Measurements from ENCODE around the gene PLAGL1.

PLAGL1 gene

DNA sequence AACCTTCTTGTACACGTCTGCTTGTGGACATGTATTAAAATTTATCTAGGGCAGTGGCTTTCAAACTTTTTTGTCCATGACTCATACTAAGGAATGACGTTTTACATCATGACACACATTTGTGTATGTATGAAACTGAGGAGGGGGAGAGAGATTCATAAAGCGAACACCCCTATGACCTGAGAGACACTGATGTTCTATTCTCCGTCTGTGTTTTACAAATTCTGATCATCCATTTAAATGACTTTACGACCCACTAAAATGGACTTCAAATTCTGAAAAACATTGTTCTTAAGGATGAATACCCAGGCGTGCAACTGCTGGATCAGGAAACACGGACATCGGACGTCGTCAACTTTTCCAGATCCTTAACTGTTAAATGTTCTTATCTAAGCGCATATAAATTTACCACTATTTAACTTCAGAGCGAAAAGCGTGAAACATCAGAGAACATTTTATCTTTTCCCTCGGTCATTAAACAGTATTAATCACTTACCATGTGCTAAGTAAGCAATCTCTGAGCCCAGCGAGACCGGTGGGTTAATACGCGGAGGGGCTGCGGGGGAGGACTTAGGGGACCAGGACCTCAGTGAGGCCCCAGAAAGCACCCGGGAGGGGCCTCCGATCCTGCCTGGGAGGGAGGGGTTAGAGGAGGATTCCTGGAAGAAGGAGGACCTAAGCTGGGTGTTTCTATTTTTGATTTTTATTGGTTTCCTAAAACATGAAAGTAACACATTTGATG is 1.2 kb downstream of the PLAGL1 start:
- Histone ChIP-seq H3K27ac (ENCODE audit: low read length) (no peak overlapping the region), H3K27me3 (ENCODE audit: control insufficient read depth, insufficient read depth, low read length) (peaks cover 48% of the 10 kb centered on the region), H3K36me3 (ENCODE audit: control insufficient read depth, low read depth, low read length) (no peaks in the 10 kb centered on the region), H3K4me1 (ENCODE audit: control insufficient read depth, low read depth, low read length) (peaks cover 3% of the 10 kb centered on the region), H3K4me3 (ENCODE audit: low read length) (peak overlapping the region; percentile 49), H3K9me3 (ENCODE audit: control insufficient read depth, low read depth, low read length) (peaks cover 8% of the 10 kb centered on the region), H3K9ac (ENCODE audit: low read length) (peak overlapping the region; percentile 17)

DNA sequence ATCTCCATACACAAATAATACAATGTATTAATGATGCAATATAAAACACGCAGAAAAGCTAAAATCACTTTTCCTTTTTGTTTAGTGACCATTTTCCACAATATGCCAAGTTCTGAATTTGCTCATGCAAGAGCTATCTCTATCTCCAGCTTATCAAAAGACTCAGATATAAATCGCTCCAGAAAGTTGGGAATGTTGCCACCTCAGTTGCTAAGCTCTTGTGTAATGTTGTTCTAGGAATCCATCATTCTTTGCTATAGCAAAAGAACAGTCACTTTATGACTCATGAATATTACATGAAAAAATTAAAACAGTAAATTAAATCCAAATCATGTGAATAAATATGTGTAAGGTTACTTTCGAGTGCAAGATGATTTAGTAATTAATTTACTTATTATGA is 8.7 kb downstream of the PLAGL1 start:
- Histone ChIP-seq H3K4me3 (ENCODE audit: low read length) (no peak overlapping the region), H3K9ac (ENCODE audit: low read length) (no peak overlapping the region), H3K9me3 (ENCODE audit: control insufficient read depth, low read depth, low read length) (peaks cover 8% of the 10 kb centered on the region), H3K4me1 (ENCODE audit: control insufficient read depth, low read depth, low read length) (no peaks in the 10 kb centered on the region), H3K27ac (ENCODE audit: low read length) (no peak overlapping the region), H3K36me3 (ENCODE audit: control insufficient read depth, low read depth, low read length) (no peaks in the 10 kb centered on the region), H3K27me3 (ENCODE audit: control insufficient read depth, insufficient read depth, low read length) (no peaks in the 10 kb centered on the region)

DNA sequence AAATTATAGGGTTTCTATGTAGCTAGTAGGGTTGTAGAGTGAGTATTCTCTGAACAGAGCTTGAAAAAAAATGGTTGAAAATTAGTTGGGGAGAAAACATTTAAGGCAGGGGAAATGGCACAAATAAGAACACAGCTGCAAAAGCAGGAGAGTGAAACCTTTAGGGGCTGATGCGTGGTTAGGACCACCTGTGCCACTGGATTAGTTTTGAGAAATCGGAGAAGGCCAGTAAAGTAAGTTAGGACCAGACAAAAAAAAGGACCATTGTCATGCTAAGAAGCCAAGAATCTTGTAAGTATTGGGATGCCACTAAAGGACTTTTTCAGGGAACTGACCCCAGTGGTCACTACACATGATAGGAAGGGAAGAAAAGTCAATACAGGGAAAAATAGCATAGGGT is 9.4 kb downstream of the PLAGL1 start:
- no peaks in the 10 kb centered on the region for H3K36me3 ChIP-seq (ENCODE audit: control insufficient read depth, low read depth, low read length)
- H3K4me3 ChIP-seq (ENCODE audit: low read length), result no peak overlapping the region
- H3K27me3 ChIP-seq (ENCODE audit: control insufficient read depth, insufficient read depth, low read length), result no peaks in the 10 kb centered on the region
- H3K9me3 ChIP-seq (ENCODE audit: control insufficient read depth, low read depth, low read length), result peaks cover 8% of the 10 kb centered on the region
- no peak overlapping the region for H3K27ac ChIP-seq (ENCODE audit: low read length)
- peaks cover 1% of the 10 kb centered on the region for H3K4me1 ChIP-seq (ENCODE audit: control insufficient read depth, low read depth, low read length)
- no peak overlapping the region for H3K9ac ChIP-seq (ENCODE audit: low read length)

DNA sequence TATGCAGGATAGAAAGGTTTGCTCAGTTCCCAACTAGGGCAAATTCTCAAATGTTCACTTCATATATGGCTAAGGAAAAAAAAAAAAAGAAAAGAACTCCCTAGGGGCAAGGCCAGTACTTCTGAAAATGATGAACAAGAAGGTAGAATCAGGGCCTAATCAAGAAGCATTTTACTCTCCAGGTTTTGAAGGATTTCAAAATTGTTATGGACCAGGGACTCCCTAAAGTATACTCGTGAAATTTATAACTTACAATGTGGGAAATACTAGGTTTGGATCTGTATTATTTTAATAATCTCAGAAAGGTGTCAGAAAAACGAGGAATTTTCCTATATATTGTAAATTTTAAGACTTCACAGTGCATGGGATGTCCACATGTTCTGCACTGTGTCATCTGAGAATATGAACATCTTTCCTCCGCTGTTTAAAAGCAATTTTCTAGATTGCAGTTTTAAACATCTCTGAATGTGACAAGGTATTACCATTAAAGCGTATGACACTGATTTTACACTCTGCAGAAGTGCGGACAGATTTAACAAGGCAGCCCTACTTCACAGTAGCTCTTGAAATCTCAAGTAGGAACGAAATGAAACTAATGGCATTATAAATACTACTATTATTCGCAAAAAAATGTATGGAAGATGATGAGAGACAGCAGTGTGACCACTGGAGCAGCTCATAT is 14.0 kb downstream of the PLAGL1 start:
- Histone ChIP-seq H3K9ac (ENCODE audit: low read length) (no peak overlapping the region), H3K27ac (ENCODE audit: low read length) (no peak overlapping the region), H3K4me1 (ENCODE audit: control insufficient read depth, low read depth, low read length) (peaks cover 4% of the 10 kb centered on the region), H3K4me3 (ENCODE audit: low read length) (no peak overlapping the region), H3K36me3 (ENCODE audit: control insufficient read depth, low read depth, low read length) (no peaks in the 10 kb centered on the region), H3K27me3 (ENCODE audit: control insufficient read depth, insufficient read depth, low read length) (no peaks in the 10 kb centered on the region), H3K9me3 (ENCODE audit: control insufficient read depth, low read depth, low read length) (no peaks in the 10 kb centered on the region)

DNA sequence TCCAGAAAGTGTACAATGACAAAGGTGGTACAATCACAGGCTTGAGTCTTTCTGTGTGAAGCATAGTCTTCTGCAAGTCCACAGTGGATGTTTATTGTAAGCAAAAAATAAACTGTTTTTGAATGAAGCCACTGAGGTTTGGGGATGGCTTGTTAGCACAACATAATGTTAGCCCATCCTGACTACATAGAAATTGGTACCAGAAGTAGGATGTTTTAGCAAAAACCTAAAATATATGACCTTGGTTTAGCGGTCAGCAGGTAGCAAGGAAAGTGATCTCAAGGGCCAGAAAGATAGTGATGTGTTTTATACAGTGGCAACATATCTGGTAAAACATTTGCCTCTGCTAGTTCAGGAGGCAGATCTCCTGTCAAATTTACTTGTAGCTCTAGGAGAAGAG is 15.8 kb downstream of the PLAGL1 start:
- H3K4me1 ChIP-seq (ENCODE audit: control insufficient read depth, low read depth, low read length), result peaks cover 4% of the 10 kb centered on the region
- no peak overlapping the region for H3K9ac ChIP-seq (ENCODE audit: low read length)
- no peaks in the 10 kb centered on the region for H3K9me3 ChIP-seq (ENCODE audit: control insufficient read depth, low read depth, low read length)
- H3K27ac ChIP-seq (ENCODE audit: low read length), result no peak overlapping the region
- H3K4me3 ChIP-seq (ENCODE audit: low read length), result no peak overlapping the region
- H3K36me3 ChIP-seq (ENCODE audit: control insufficient read depth, low read depth, low read length), result no peaks in the 10 kb centered on the region
- peaks cover 4% of the 10 kb centered on the region for H3K27me3 ChIP-seq (ENCODE audit: control insufficient read depth, insufficient read depth, low read length)

DNA sequence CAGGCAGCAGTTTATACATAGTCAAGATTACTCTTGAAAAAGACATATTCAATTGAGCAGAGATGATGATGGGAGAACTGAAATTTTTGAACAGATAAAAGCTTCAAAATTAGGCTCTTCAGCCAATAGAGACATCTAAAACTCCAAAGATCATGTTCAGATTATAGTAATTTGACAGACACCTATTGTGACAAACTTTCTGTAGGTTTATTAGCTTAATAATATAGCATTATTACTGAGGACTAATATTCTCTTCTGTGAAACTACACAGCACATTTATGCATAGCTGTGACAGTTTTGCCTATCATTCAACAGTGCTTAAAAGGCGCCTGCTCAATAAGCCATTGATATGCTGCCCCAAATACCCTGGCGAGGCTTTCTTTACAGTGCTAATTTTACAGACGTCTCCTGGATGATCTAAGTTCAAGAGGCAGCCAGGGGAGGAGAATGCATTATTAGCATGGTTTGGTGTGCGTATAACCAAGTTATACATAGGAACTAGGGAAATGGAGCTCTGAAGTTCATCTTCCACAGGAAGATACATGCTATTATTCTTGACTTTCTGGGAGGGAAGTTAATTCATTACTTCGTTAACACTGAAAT is 21.5 kb downstream of the PLAGL1 start:
- Histone ChIP-seq H3K4me1 (ENCODE audit: control insufficient read depth, low read depth, low read length) (no peaks in the 10 kb centered on the region), H3K4me3 (ENCODE audit: low read length) (no peak overlapping the region), H3K9me3 (ENCODE audit: control insufficient read depth, low read depth, low read length) (no peaks in the 10 kb centered on the region), H3K27ac (ENCODE audit: low read length) (no peak overlapping the region), H3K27me3 (ENCODE audit: control insufficient read depth, insufficient read depth, low read length) (peaks cover 17% of the 10 kb centered on the region), H3K9ac (ENCODE audit: low read length) (no peak overlapping the region), H3K36me3 (ENCODE audit: control insufficient read depth, low read depth, low read length) (no peaks in the 10 kb centered on the region)

DNA sequence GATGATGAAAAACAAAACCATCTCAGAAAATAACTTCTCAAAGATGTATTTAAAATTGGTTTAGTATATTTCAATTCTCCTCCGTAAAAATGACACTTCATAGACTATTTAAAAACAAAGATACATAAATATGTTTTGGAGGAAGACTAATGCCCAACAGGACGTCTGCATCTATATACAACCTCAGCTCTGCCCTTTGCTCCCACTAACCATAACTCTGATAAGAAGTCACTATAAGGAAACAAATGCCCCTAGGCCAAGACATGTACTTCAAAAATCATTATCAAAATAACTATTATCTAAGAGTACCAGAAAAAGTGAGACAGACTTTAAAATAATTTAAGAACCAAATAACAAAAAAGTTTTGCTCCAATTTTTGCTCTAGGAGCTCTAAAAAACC is 23.4 kb downstream of the PLAGL1 start:
- no peaks in the 10 kb centered on the region for H3K4me1 ChIP-seq (ENCODE audit: control insufficient read depth, low read depth, low read length)
- no peaks in the 10 kb centered on the region for H3K36me3 ChIP-seq (ENCODE audit: control insufficient read depth, low read depth, low read length)
- H3K9ac ChIP-seq (ENCODE audit: low read length), result no peak overlapping the region
- H3K27ac ChIP-seq (ENCODE audit: low read length), result no peak overlapping the region
- no peaks in the 10 kb centered on the region for H3K9me3 ChIP-seq (ENCODE audit: control insufficient read depth, low read depth, low read length)
- H3K4me3 ChIP-seq (ENCODE audit: low read length), result no peak overlapping the region
- peaks cover 17% of the 10 kb centered on the region for H3K27me3 ChIP-seq (ENCODE audit: control insufficient read depth, insufficient read depth, low read length)

DNA sequence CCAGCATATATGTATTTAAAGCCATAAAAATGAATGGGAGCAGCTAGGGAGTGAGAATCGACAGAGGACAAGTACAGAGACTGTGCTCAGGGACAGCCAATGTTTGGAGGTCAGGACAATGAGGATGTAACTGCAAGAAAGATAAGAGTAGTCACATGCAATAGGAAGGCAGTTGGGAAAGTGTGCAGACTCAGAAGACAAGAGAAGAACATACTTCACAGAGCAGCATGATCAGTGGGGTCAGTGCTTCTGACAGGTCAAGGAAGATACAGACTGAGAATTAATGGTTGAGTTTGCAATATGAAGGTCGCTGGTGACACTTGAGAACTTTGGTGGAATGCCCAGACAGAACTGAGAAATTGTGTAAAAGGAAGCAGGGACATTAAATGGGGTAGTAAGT is 25.1 kb downstream of the PLAGL1 start:
- Histone ChIP-seq H3K9me3 (ENCODE audit: control insufficient read depth, low read depth, low read length) (no peaks in the 10 kb centered on the region), H3K36me3 (ENCODE audit: control insufficient read depth, low read depth, low read length) (no peaks in the 10 kb centered on the region), H3K4me1 (ENCODE audit: control insufficient read depth, low read depth, low read length) (no peaks in the 10 kb centered on the region), H3K4me3 (ENCODE audit: low read length) (no peak overlapping the region), H3K27me3 (ENCODE audit: control insufficient read depth, insufficient read depth, low read length) (peaks cover 13% of the 10 kb centered on the region), H3K9ac (ENCODE audit: low read length) (no peak overlapping the region), H3K27ac (ENCODE audit: low read length) (no peak overlapping the region)

DNA sequence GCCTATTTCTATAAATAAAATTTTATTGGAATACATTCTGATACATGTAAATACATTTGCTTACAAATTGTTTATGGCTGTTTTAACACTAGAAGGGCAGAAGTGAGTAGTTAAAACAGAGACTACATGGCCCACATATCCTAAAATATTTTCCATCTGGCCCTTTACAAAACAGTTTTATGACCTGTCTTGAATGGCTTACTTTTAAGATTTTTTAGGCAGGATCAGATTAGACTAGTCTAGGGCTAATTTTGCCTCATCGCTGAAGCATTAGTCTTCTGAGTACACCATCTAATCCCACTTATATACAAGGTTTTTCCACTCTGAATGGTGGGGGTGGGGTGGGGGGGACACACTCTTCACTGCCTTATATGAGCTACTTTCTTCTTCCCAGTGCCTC is 27.1 kb downstream of the PLAGL1 start:
- H3K27me3 ChIP-seq (ENCODE audit: control insufficient read depth, insufficient read depth, low read length), result peaks cover 13% of the 10 kb centered on the region
- no peak overlapping the region for H3K9ac ChIP-seq (ENCODE audit: low read length)
- H3K4me1 ChIP-seq (ENCODE audit: control insufficient read depth, low read depth, low read length), result peaks cover 2% of the 10 kb centered on the region
- H3K9me3 ChIP-seq (ENCODE audit: control insufficient read depth, low read depth, low read length), result no peaks in the 10 kb centered on the region
- no peak overlapping the region for H3K27ac ChIP-seq (ENCODE audit: low read length)
- no peaks in the 10 kb centered on the region for H3K36me3 ChIP-seq (ENCODE audit: control insufficient read depth, low read depth, low read length)
- H3K4me3 ChIP-seq (ENCODE audit: low read length), result no peak overlapping the region

DNA sequence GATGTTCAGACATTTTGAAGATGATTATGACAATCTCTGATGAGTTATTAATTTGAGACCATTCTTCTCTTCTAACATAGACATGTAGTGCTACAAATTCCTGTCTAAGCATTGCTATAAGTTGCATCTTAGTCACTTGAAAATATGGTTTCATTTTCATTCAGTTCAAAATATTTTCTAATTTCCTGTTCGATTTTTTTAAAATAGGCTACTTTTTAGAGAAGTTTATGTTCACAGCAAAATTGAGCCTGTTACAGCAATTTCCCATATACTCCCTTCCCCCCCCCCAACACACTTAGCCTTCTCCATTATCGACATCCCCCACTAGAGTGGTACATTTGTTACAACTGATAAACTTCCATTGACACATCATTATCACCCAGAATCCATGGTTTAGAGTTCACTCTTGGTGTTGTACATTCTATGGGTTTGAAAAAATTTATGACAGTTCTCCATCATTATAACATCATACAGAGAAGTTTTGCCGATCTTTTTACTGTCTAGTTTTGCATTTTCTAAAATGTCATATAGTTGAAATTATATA is 31.2 kb downstream of the PLAGL1 start:
- H3K4me1 ChIP-seq (ENCODE audit: control insufficient read depth, low read depth, low read length), result peaks cover 38% of the 10 kb centered on the region
- no peak overlapping the region for H3K9ac ChIP-seq (ENCODE audit: low read length)
- H3K36me3 ChIP-seq (ENCODE audit: control insufficient read depth, low read depth, low read length), result no peaks in the 10 kb centered on the region
- no peak overlapping the region for H3K27ac ChIP-seq (ENCODE audit: low read length)
- no peak overlapping the region for H3K4me3 ChIP-seq (ENCODE audit: low read length)
- peaks cover 49% of the 10 kb centered on the region for H3K27me3 ChIP-seq (ENCODE audit: control insufficient read depth, insufficient read depth, low read length)
- H3K9me3 ChIP-seq (ENCODE audit: control insufficient read depth, low read depth, low read length), result no peaks in the 10 kb centered on the region

DNA sequence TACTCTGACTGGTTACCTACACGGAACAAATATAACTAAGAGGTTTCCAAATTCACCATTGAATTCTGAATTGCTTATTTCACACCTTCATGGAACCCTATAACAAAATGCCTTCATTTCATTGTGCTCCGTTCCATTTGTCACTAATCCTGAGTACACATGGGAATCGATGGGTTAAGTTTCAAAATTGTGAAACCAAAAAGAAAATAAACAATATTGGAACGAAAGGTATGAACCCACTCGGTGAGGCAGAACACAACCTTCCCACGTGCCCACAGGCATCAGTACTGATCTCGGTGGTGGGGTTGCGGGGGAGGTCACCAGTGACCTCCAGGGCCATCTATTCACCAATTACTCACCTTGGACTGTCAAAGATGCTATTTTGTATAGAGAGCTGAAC is 34.0 kb downstream of the PLAGL1 start:
- H3K4me1 ChIP-seq (ENCODE audit: control insufficient read depth, low read depth, low read length), result peaks cover 56% of the 10 kb centered on the region
- peak overlapping the region; percentile 50 for H3K4me3 ChIP-seq (ENCODE audit: low read length)
- no peak overlapping the region for H3K27ac ChIP-seq (ENCODE audit: low read length)

More for the DNA sequence above, 34.0 kb downstream of the PLAGL1 start:
- Histone ChIP-seq H3K9ac (ENCODE audit: low read length) (no peak overlapping the region), H3K36me3 (ENCODE audit: control insufficient read depth, low read depth, low read length) (no peaks in the 10 kb centered on the region), H3K9me3 (ENCODE audit: control insufficient read depth, low read depth, low read length) (no peaks in the 10 kb centered on the region), H3K27me3 (ENCODE audit: control insufficient read depth, insufficient read depth, low read length) (peaks cover 77% of the 10 kb centered on the region)
